HG02571 (cell line): ENCODE data around the gene TRIOBP.
"Not testable (repeated sequence)": the region's sequence is repeated elsewhere in the genome, so short reads cannot be mapped to it uniquely, and the experiment has no call there.

Experiments
- ATAC-seq: cut with Tn5 transposase; IDR thresholded peaks from one replicate; pipeline ENCODE4 v1.9.1; 2021; ENCODE audit warnings: mild to moderate bottlenecking, moderate library complexity; ENCODE audit not compliant: unreplicated experiment

TRIOBP gene

GRCh38 chr22:37686002-37686982, 10.6 kb upstream of the TRIOBP start, which contains the start of gene NOL12:
Gene NOL12, plus strand, starts transcription at chr22:37686343. Its CDS starts 50 bp downstream, at chr22:37686393.
- ATAC-seq: peak; percentile 60

GRCh38 chr22:37690407-37690806, 6.4 kb upstream of the TRIOBP start:
- no peak for ATAC-seq

GRCh38 chr22:37690901-37691504, 5.8 kb upstream of the TRIOBP start:
- no peak for ATAC-seq

- ATAC-seq: no peak
Observed at GRCh38 chr22:37692627-37693285, 4.1 kb upstream of the TRIOBP start.

- ATAC-seq: not testable (repeated sequence)
Observed at GRCh38 chr22:37694131-37694530, 2.7 kb upstream of the TRIOBP start.

- ATAC-seq: not testable (repeated sequence)
Observed at GRCh38 chr22:37696260-37696656, 590 bp upstream of the TRIOBP start.

GRCh38 chr22:37697538-37697835, 639 bp downstream of the TRIOBP start:
- ATAC-seq: no peak

- no peak for ATAC-seq
Observed at GRCh38 chr22:37701141-37701786, 4.4 kb downstream of the TRIOBP start.

GRCh38 chr22:37703906-37704305, 7.1 kb downstream of the TRIOBP start:
- no peak for ATAC-seq

- ATAC-seq: no peak
Observed at GRCh38 chr22:37704645-37705044, 7.8 kb downstream of the TRIOBP start.

GRCh38 chr22:37705205-37705604, 8.4 kb downstream of the TRIOBP start:
- ATAC-seq: no peak

GRCh38 chr22:37708580-37709444, 12.0 kb downstream of the TRIOBP start:
- no peak for ATAC-seq

- no peak for ATAC-seq
Observed at GRCh38 chr22:37709445-37709765, 12.6 kb downstream of the TRIOBP start.

GRCh38 chr22:37710675-37711074, 13.8 kb downstream of the TRIOBP start:
- no peak for ATAC-seq

- ATAC-seq: no peak
Observed at GRCh38 chr22:37711490-37711889, 14.6 kb downstream of the TRIOBP start.

GRCh38 chr22:37713761-37714160, 16.9 kb downstream of the TRIOBP start:
- no peak for ATAC-seq

GRCh38 chr22:37714634-37715033, 17.8 kb downstream of the TRIOBP start:
- no peak for ATAC-seq

GRCh38 chr22:37715760-37716159, 18.9 kb downstream of the TRIOBP start:
- no peak for ATAC-seq

GRCh38 chr22:37716708-37717107, 19.9 kb downstream of the TRIOBP start:
- ATAC-seq: no peak

GRCh38 chr22:37717235-37717634, 20.4 kb downstream of the TRIOBP start:
- ATAC-seq: not testable (repeated sequence)
